ENCODE results near the gene TPO.

GRCh38 chr2:1584691-1585485, 171.6 kb downstream of the TPO start:
- no peak for TF ChIP-seq CTCF (IDR thresholded peaks at IDR 0.05; ENCODE audit: poor library complexity, severe bottlenecking)
- no peak for TF ChIP-seq REST (IDR thresholded peaks at IDR 0.05; ENCODE audit: borderline replicate concordance)
- TF ChIP-seq POLR2AphosphoS5 (IDR thresholded peaks at IDR 0.05), result no peak
- TF ChIP-seq EZH2 (IDR thresholded peaks at IDR 0.05; ENCODE audit: borderline replicate concordance, insufficient read depth, low read length, poor library complexity, severe bottlenecking), result no peak
- no peak for TF ChIP-seq RAD21 (conservative IDR thresholded peaks at IDR 0.05)
- TF ChIP-seq EP300 (conservative IDR thresholded peaks at IDR 0.05; ENCODE audit: poor library complexity, severe bottlenecking), result no peak
- TF ChIP-seq TAF1 (IDR thresholded peaks at IDR 0.05; ENCODE audit: low read depth), result no peak
- TF ChIP-seq MXI1 (conservative IDR thresholded peaks at IDR 0.05; ENCODE audit: poor library complexity, severe bottlenecking), result no peak
- no peak for TF ChIP-seq SMC3 (conservative IDR thresholded peaks at IDR 0.05; ENCODE audit: poor library complexity)
